Activated T-helper 1 cell treated with Interleukin-2 at 50 U/mL for 16 hours (primary cell): ENCODE measurements around the gene FOXE3.

Experiments used
- DNase-seq: peaks from one replicate; pipeline ENCODE4 v3.0.0-alpha.2; 2020; ENCODE audit warnings: low read depth

The FOXE3 gene

DNA sequence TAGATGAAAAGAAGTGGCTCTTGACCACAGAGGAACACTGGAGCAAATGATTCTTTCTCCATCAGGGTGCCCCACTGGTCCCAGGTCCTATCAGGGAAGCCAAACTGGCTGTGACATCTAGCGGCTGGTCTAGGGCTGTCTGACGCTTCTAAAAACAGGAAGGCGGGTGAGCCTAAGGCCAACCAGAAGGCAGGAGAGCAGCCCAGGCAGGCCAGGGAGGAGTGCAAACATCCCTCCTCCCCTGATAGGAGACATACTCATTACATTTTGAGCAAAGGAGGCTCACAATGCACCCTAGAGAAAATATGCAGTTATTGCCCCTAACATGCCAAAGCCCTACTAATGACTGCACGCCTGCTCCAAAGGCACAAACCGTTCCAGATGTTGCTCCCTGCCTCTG is 10.4 kb upstream of the FOXE3 start:
- no peak for DNase-seq

DNA sequence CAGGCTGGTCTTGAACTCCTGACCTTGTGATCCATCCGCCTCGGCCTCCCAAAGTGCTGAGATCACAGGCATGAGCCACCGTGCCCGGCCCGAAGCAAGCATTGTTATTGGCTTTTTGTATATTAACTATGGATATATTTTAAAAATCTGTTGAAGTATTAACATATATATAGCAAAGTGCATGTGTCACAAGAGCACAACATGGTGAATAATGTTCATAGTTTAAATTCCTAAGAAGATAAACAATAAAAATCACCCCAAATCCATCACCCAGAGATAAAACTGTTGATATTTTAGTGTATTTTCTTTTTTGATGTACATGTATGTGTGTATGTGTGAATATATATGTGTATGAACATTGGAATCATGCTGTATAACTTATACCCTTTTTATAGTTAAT is 9.1 kb upstream of the FOXE3 start:
- DNase-seq = no peak

DNA sequence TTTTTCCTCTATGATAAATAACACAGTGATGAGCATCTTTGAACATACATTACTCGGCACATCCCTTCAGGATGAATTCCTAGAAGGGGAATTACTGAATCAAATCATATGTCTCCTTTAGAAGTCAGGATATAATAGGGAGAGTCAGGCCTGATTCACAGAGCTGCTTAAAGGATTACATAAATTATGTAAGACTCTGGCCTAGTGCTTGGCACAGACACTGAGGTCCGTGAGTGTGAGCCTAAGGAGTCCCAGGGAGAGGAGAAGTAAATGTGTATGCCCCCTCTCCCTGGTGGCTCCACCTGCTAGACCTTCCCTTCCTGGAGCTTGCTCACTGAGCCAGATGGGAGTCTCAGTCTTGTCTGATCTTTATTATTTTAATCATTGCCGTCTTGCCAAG is 8.6 kb upstream of the FOXE3 start:
- DNase-seq = no peak

DNA sequence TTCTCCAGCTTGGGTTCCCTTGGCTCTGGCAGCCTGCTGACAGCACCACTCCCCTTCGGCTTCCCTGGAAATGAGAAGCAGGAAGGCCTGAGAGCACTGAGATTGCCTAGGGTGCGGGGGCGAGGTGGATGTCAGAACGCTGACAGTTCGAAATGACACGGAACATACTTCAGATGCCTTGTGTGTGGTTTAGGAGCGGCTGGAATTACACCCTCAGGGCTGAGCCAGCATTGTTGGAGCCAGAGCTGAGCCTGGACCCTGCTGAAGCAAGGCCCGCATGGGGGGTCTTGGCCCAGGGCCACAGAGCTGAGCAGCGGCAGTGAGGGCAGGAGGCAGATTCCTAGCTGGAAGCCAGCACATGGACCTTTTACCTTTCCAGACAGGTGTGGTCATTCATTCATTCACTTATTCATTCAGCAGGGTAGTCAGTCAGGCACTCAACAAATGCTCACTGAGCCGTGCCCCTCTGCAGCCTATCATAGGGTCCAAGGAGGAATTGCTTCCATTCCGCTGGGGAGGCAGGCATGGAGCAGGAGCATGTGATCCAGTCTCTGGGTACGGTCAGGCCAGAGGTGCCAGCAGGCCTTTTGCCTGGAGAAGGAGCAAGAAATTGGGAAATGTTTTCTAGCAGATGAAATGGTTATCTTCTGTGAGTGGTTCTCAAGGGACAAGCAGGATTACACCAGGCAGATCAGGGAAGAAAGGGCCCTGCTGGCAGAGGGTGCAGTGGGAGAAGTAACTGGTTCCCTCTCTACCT is 6.6 kb upstream of the FOXE3 start:
- DNase-seq = no peak

DNA sequence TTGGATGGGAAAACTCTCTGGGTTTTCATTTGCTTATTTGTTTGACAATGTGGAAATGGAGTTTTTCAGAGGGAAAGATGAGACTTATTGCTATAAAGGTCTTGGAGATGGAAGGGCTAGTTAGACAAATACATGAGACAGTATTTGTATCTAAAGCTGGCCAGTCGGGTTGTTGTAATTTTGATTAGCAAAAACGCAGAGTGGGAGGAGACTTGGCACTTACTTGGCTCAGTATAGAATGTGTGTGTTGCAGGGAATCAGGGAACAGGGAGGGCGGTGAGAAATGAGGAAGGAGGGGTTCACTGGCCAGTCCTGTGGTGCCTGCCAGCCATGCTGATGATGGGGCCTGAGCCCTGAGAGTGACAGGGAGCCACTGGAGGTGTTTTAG is 6.0 kb upstream of the FOXE3 start:
- no peak for DNase-seq

DNA sequence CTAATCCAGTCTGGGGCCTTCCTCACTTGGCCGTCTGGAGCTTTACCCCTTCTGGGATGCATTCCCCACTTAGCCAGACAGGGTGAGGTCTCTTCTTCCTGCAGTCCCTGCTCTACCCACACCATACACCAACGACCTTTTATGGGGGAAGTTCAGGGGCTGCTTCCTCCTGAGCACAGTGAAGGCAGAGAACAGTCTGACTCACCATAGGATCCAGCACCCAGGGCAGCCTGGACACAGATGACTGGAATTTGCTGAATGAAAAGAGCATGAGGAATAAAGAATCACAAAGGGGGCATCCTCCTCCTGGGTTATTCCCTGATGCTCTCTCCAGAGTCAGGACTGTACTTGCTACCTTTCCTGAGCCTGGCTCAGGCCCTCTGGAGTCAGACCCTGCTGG is 4.6 kb upstream of the FOXE3 start:
- no peak for DNase-seq

DNA sequence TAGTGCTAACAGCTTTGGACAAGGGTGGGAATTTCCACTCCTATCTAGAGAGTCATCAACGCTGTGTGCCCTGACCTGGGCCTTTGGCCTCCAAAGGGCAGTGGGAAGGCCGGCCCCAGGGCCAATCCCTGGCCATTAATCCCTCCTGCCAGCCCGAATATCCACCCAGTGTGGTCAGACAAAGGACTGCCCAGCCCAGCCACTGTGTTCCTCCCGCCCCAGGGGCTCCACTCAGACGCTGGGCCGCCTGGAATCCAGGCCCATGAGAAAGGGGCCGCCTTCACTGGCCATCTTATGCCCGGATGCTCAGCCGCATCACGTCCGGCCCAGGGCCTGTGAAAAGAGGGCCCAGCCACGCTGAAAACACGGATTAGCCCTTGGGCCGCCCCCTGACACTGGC is 3.6 kb upstream of the FOXE3 start:
- no peak for DNase-seq

DNA sequence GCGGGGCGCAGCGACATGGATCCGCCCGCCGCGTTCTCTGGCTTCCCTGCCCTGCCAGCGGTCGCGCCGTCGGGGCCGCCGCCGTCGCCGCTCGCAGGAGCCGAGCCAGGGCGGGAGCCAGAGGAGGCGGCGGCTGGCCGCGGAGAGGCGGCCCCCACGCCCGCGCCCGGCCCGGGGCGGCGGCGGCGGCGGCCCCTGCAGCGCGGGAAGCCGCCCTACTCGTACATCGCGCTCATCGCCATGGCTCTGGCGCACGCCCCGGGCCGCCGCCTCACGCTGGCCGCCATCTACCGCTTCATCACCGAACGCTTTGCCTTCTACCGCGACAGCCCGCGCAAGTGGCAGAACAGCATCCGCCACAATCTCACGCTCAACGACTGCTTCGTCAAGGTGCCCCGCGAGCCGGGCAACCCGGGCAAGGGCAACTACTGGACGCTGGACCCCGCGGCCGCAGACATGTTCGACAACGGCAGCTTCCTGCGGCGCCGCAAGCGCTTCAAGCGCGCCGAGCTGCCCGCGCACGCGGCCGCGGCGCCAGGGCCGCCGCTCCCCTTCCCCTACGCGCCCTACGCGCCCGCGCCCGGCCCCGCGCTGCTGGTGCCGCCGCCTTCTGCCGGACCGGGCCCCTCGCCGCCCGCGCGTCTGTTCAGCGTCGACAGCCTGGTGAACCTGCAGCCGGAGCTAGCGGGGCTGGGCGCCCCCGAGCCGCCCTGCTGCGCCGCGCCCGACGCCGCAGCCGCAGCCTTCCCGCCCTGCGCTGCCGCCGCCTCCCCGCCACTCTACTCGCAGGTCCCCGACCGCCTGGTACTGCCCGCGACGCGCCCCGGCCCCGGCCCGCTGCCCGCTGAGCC is 459 bp downstream of the FOXE3 start:
- DNase-seq = no peak

DNA sequence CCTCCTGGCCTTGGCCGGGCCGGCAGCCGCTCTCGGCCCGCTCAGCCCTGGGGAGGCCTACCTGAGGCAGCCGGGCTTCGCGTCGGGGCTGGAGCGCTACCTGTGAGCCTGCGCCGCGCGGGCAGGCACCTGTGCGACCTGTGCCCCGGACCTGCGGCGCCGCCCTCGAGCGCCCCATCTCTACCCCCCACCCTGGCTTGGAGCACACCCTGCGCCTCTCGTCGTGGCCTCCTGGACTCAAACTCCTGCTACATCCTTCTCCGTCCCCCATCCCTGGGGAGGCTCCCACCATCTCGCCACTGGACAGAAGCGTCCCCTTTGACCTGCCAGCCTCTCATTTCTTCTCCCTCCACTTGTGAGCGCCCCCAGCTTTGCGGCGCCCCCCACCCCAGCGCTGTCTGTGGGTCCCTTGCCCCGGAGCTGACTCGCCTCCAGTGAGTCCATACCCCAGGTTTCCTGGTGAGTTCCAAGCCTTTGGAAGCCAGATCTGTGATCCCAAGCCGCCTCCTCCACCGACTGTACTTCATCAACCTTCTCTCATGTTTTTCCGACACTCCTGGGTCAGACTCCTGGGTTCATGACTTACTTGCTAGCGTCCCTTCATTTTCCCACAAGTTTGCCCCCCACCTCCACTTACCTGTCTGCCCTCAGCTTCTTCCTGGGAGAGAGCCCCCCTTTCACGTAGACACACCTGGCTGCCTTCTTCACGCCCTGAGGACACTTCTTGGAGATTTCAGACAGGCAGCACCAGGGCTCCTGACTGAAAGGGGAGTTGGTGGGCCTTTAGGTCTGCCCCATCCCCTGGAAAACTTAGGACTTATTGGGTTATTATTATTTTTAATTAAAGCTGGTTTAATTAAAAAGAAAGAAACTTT is 1.3 kb downstream of the FOXE3 start:
- DNase-seq = no peak

DNA sequence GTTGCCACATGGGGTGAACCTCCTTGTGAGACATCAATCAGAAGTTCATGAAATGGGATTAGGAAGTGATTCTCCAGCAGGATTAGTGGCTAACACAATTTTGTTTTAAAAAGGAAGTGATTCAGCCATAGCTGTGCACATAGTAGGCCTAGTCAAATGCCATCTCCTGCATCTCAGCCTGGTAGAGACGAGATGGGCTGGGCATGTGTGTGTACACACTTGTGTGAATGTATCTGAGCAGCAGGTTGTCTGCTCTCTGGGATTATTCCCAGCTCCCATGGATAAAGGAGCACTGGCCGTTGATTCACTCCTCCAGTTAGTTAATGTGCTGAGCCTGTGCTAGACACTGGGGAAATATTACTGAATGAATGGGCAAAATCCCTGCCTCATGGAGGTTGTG is 2.0 kb downstream of the FOXE3 start:
- no peak for DNase-seq

DNA sequence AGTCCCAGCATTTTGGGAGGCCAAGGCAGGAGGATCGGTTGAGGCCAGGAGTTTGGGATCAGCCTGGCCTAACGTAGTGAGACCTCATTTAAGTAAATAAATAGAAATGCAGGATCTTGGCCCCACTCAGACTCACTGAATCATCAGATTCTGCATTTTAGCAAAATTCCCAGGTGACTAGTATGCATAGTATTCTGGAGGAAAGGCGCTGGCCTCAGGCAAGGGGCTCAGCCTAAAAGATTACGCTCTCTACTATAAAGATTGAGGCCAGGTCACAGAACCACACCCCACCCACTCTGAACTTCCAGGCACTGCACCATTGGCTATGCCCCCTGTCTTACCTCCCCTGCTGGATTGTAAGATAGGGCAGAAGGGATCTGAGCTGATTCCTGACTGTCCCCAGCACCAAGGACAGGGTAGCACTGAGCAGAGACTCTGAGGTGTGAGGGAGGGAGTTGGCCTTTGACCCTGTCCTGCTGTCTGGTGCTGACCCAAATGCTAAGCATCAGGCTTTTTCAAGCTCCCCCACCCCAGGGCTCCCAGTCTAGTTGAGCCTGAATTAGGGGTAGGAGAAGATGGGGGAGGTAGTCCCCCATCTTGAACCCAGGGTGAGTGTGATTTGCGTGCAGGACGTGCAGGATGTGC is 2.7 kb downstream of the FOXE3 start:
- no peak for DNase-seq

DNA sequence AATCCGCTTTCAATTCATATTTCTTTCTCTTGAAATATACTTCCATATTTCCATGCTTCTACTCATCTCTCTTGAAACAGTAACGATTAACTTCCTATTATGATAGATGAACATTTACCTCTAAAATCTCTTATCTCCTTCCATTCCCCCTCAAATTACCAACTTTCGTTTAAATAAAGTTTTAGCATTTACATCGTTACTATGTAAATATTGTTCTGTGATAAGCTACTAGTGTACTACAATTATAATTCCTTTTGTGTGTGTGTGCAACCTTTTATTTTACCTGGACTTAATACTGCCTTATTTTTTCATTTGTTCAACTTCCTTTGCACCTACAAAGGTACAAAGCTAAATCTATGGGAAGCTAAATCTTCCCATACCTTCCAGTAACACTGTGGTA is 4.5 kb downstream of the FOXE3 start:
- DNase-seq = no peak

DNA sequence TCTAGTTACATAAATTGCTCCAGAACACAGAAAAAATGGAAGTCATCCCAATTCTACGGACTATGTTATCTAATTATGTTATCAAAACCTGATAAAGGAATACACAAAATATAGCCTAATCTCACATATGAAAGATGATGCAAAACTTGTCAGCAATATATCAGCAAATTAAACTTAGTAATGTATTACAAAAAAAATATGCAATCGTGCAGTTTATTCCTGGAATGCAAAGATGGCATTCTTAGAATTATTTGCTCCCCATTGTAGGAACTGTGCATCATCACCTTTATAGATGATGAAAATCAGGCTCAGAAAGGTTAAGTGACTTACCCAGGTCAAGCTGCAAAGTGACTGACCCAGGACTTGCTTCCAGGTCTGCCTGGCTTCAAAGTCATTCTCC is 7.8 kb downstream of the FOXE3 start:
- DNase-seq = no peak

DNA sequence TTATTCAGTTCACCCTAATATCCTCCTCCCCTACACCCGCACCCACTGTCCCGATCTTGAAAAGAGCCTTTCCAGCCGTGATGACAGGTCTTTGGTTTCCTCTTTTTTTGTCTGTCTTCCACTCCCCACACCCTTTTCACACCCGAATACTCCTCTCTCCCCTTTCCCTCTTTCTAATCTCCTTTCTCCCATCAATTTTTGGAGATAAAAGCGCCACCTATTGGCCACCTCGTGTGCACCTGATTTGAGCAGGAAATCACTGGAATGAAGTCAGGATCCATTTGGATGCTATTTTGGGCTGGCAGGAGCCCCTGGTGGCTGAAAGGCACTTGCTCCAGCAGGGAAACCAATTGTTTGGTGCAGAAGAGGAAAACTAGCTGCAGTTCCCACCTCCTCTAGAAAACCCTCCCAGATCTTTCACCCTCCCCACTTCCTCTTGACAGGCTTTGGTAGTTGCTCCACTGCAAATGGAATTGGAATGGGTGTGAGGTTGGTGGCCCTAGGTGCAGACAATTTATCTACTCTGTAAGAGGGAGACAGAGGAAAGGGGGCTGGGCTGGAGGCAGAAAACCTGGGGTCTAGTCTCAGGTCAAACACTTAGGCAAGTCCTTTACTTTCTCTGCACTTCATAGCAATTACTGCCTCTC is 8.4 kb downstream of the FOXE3 start:
- no peak for DNase-seq

DNA sequence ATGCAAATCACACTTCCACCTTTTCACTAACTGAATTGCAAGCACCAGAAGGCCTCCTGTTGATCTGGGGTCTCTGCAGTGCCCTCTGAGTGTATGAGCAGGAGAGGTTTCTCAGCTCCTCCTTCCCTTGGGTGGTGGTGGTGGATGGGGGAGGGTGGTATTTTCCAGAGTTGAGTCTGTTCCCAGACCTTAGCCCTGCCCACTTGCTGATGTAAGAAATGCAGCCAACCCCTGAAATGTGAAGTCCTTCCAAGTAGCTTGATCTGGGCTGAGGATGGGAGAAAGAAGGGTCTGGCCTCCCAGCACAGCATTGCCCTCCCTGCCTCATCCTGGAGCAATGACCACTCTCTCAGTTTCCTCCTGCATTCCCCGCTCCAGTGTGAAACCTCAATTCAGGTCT is 15.4 kb downstream of the FOXE3 start:
- DNase-seq = no peak

DNA sequence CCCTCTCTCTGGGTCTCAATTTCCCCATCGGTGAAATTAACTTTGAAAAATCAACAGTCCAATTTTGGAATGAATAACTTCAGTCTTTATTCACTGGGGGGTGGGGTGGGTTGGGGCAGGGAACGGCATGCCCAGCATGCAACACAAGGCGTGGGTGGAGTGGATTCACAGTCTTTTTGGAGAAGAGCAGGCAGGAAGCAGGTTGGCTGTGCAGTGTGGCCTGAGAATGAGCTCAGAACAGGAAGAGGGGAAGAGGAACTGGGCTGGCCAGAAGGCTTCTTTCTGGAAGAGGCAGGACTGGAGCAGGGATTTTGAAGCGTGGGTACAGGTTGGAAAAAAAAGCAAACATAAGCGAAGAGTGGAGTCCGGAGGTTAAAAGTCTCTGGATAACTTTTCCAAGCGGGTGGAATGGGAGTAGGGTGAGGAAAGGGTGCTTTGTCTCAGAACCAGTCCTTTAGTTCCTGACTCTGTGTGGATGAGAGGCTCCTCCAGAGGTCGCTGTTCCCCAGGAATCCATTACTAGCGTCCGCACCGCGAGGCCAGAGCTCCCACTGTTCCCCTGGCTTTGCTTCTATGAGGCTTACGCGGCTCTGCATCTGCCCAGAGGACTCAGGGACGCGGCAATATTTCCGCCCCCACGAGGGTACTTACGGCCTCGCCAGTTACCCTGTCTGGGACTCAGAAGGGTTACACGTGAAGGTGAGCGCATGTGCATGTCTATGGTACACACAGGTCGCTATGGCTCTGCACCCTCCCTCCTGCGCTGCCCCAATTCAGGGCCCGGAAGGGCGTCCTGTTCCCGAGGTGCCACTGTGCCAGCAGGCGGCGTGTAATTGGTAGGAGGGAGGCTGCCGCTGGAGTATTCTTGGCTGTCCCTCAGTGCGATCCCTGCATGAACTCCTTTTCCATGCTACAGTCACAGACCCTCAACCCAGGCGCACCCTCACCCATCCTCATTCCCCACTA is 16.3 kb downstream of the FOXE3 start:
- DNase-seq = no peak

DNA sequence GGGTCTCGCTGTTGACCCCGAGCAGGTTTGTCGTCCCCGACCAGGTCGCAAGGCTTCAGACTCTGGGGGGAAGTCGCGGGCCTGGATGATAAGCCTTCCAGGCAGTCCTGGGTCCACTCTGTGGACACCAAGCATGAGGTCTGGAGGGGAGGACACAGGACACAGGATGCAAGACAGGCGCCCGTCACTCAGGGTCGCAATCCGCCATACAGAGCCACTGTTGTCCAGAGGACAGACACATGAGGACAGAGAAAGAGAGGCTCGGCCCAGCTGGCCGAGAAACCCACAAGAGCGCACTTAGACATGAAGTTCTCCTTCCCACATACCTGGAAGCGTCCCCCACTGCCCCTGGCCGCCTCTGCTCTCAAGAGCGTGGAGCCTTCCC is 16.9 kb downstream of the FOXE3 start:
- DNase-seq = no peak

DNA sequence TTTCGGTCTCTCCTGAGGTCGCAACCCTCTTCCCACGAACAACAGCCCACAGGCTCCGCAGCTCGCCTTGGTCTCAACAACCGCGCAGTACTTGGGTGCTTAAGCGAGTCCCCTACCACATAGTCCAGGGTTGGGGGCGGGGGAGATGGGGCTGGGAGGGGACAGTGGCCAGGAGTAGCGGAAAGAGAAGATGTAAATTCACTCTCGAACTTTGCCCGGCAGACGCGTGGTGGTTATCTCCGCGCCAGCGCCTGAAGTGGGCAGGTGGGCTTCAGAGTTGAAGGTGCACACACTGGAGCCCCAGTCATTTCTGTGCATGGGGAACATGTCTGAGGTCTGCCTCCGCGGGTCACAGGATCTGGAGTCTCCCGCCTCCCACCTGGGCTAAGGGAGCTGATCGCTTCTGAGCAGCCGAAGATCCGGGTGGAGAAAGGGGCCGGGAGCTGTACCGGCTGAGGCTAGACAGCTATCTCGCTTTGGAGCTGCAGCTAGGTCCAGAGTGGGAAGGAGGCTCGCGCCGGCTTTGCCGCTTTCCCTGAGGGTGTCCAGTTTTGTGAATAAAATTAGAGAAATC is 17.5 kb downstream of the FOXE3 start:
- no peak for DNase-seq

DNA sequence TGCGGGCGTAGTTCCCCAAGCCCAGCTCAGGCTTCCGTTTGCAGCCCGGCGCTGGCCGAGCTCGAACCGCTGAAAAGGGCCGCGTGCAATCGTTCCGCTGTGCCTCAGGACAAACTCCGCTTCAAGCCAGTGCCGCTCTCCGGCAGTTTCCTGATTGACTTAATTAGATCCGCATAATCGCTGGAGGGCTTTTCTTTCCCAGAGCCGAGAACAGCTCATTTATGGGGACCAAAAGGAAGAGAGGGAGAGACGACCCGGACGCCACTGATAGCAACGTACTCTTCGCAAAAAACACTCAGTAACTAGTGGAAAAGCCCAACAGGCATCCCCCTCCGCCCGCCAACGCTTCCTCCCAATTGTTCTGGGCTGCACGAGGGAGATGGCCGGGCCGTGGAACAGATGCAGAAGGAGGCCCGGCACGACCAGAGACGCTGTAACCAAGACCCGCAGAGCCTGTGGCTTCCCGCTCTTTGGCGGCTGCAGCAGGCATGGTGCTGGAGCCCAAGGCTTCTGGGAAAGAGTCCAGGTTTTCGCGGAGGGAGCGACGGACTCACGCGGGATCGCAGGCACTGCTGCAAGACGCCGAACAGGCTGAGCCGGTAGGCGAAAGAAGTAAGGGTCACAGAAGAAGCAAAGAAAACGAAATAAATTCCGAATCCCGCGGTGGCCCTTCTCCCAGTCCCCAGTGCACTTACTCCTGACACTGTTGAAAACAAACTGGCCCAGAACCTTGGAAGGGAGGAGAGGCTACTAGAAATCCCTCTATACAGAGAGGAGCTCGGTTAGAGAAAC is 18.2 kb downstream of the FOXE3 start:
- DNase-seq = no peak
